WERI-Rb-1 (cell line): ENCODE data around the gene GOLIM4.

Experiments used
- DNase-seq: peaks from one replicate; pipeline ENCODE4 v3.0.0-alpha.2; 2020
- H3K27ac ChIP-seq: fragments of 250-450 bp; sonication (Bioruptor Pico); 2 replicates; pipeline ENCODE4 v1.5.1; 2020; ENCODE audit warnings: mild to moderate bottlenecking, moderate library complexity
- H3K27me3 ChIP-seq: fragments of 250-450 bp; sonication (Bioruptor Pico); 2 replicates; pipeline ENCODE4 v1.5.1; 2021; ENCODE audit warnings: mild to moderate bottlenecking, low read depth, moderate library complexity; ENCODE audit not compliant: insufficient read depth, severe bottlenecking
- H3K36me3 ChIP-seq: fragments of 250-450 bp; sonication (Bioruptor Pico); 2 replicates; pipeline ENCODE4 v1.5.1; 2020; ENCODE audit warnings: mild to moderate bottlenecking, moderate library complexity
- H3K4me3 ChIP-seq: 2 replicates; pipeline ENCODE4 v1.5.1; 2011; ENCODE audit warnings: low read depth, mild to moderate bottlenecking, control low read depth, low read length
- H3K9me3 ChIP-seq: fragments of 250-450 bp; sonication (Bioruptor Pico); 2 replicates; pipeline ENCODE4 v1.5.1; 2021; ENCODE audit warnings: mild to moderate bottlenecking, moderate library complexity; ENCODE audit not compliant: severe bottlenecking
- CTCF ChIP-seq: IDR thresholded peaks from 2 replicates; pipeline ENCODE4 v1.5.1; 2011; ENCODE audit warnings: low read depth, mild to moderate bottlenecking, control low read depth, inconsistent platforms, low read length

GOLIM4 gene

GRCh38 chr3:168080022-168080421, 15.7 kb downstream of the GOLIM4 start:
- no peak for DNase-seq
- Histone ChIP-seq H3K27ac (no peak overlapping the region), H3K36me3 (no peaks in the 10 kb centered on the region), H3K4me3 (no peak overlapping the region), H3K27me3 (no peaks in the 10 kb centered on the region), H3K9me3 (no peaks in the 10 kb centered on the region)
- no peak for TF ChIP-seq CTCF

GRCh38 chr3:168077091-168077490, 18.6 kb downstream of the GOLIM4 start:
- H3K27me3 ChIP-seq: no peaks in the 10 kb centered on the region
- no peaks in the 10 kb centered on the region for H3K9me3 ChIP-seq
- no peak for TF ChIP-seq CTCF
- H3K27ac ChIP-seq: no peak overlapping the region
- H3K36me3 ChIP-seq: no peaks in the 10 kb centered on the region
- no peak for DNase-seq
- H3K4me3 ChIP-seq: no peak overlapping the region

GRCh38 chr3:168073842-168074605, 21.7 kb downstream of the GOLIM4 start:
- Histone ChIP-seq H3K4me3 (no peak overlapping the region), H3K9me3 (no peaks in the 10 kb centered on the region), H3K27me3 (no peaks in the 10 kb centered on the region), H3K27ac (no peak overlapping the region), H3K36me3 (no peaks in the 10 kb centered on the region)
- no peak for TF ChIP-seq CTCF
- DNase-seq: no peak

GRCh38 chr3:168072323-168072650, 23.4 kb downstream of the GOLIM4 start:
- no peaks in the 10 kb centered on the region for H3K9me3 ChIP-seq
- no peak for TF ChIP-seq CTCF
- DNase-seq: no peak
- no peaks in the 10 kb centered on the region for H3K36me3 ChIP-seq
- H3K27ac ChIP-seq: no peak overlapping the region
- no peak overlapping the region for H3K4me3 ChIP-seq
- no peaks in the 10 kb centered on the region for H3K27me3 ChIP-seq

GRCh38 chr3:168071591-168072322, 24.0 kb downstream of the GOLIM4 start:
- Histone ChIP-seq H3K36me3 (no peaks in the 10 kb centered on the region), H3K9me3 (no peaks in the 10 kb centered on the region), H3K4me3 (no peak overlapping the region), H3K27ac (no peak overlapping the region), H3K27me3 (no peaks in the 10 kb centered on the region)
- TF ChIP-seq CTCF: no peak
- no peak for DNase-seq
